HEK293 (cell line): ENCODE measurements around the gene PSORS1C1.

ENCODE experiments used
- CTCF ChIA-PET: fragments of 350-600 bp; formaldehyde crosslinking; extraction: SDS; loops from one replicate; lab custom pipeline; 2021; ENCODE audit warnings: antibody characterized with exemption; lab: Yijun Ruan, JAX
- POLR2A ChIA-PET: fragments of 300-600 bp; formaldehyde crosslinking; extraction: SDS; loops from one replicate; lab custom pipeline; 2020; ENCODE audit warnings: antibody characterized with exemption, inconsistent platforms; lab: Yijun Ruan, JAX
- H3K27ac ChIP-seq: fragments of 200-500 bp; sonication (Bioruptor generic); 2 replicates; pipeline ENCODE4 v1.5.1; 2014; ENCODE audit warnings: low read depth, low read length, control low read depth, inconsistent platforms; ENCODE audit errors: extremely low read depth
- H3K36me3 ChIP-seq, 2 experiments: fragments of 200-500 bp in 1 of 2; sonication (Bioruptor generic) in 1 of 2; 1 replicate in 1 of 2; 2 replicates in 1 of 2; pipeline ENCODE4 v1.5.1; 2014 to 2017; ENCODE audit warnings: inconsistent platforms in 2 of 2, low read length in 2 of 2; ENCODE audit not compliant: control insufficient read depth in 2 of 2, insufficient read depth in 1 of 2
- H3K4me1 ChIP-seq: fragments of 200-500 bp; sonication (Bioruptor generic); 2 replicates; pipeline ENCODE4 v1.5.1; 2014; ENCODE audit warnings: mild to moderate bottlenecking, low read length, inconsistent platforms; ENCODE audit not compliant: control insufficient read depth, insufficient read depth
- H3K4me3 ChIP-seq: 2 replicates; pipeline ENCODE4 v1.5.1; 2011; ENCODE audit warnings: low read depth, mild to moderate bottlenecking, control low read depth, low read length, moderate library complexity
- H3K9me3 ChIP-seq: fragments of 200-500 bp; sonication (Bioruptor generic); 2 replicates; pipeline ENCODE4 v1.5.1; 2014; ENCODE audit warnings: low read depth, low read length, inconsistent platforms; ENCODE audit not compliant: control insufficient read depth, insufficient read depth
- GLIS2 ChIP-seq: fragments of 450-650 bp; formaldehyde crosslinking; IDR thresholded peaks from 2 replicates; pipeline ENCODE4 v1.5.1; 2016; ENCODE audit warnings: missing biosample characterization, missing genetic modification characterization
- INSM2 ChIP-seq: fragments of 450-650 bp; formaldehyde crosslinking; IDR thresholded peaks from 2 replicates; pipeline ENCODE4 v1.5.1; 2016; ENCODE audit warnings: missing biosample characterization, missing genetic modification characterization
- KLF16 ChIP-seq: fragments of 450-650 bp; formaldehyde crosslinking; IDR thresholded peaks from 2 replicates; pipeline ENCODE4 v1.5.1; 2017; ENCODE audit warnings: missing biosample characterization, missing genetic modification characterization
- MEIS1 ChIP-seq: sonication (generic); formaldehyde crosslinking; IDR thresholded peaks from 2 replicates; pipeline ENCODE4 v1.8.1; 2022; ENCODE audit warnings: missing genetic modification reagents, mild to moderate bottlenecking, borderline replicate concordance
- PBX3 ChIP-seq: sonication (generic); formaldehyde crosslinking; IDR thresholded peaks from 2 replicates; pipeline ENCODE4 v1.8.1; 2022; ENCODE audit warnings: mild to moderate bottlenecking, moderate library complexity, missing genetic modification reagents
- SCRT1 ChIP-seq: fragments of 450-650 bp; formaldehyde crosslinking; IDR thresholded peaks from 2 replicates; pipeline ENCODE4 v1.5.1; 2016; ENCODE audit warnings: missing biosample characterization, missing genetic modification characterization, borderline replicate concordance
- SP7 ChIP-seq: fragments of 450-650 bp; formaldehyde crosslinking; IDR thresholded peaks from 2 replicates; pipeline ENCODE4 v1.5.1; 2016; ENCODE audit warnings: missing biosample characterization, missing genetic modification characterization
- ZBTB10 ChIP-seq: fragments of 450-650 bp; formaldehyde crosslinking; IDR thresholded peaks from 2 replicates; pipeline ENCODE4 v1.5.1; 2016; ENCODE audit warnings: missing biosample characterization, missing genetic modification characterization
- ZBTB26 ChIP-seq: fragments of 450-650 bp; formaldehyde crosslinking; optimal IDR thresholded peaks from 2 replicates; pipeline ENCODE3; 2016; ENCODE audit warnings: missing biosample characterization, mild to moderate bottlenecking, missing genetic modification characterization
- ZBTB48 ChIP-seq: fragments of 450-650 bp; formaldehyde crosslinking; IDR thresholded peaks from 2 replicates; pipeline ENCODE4 v1.5.1; 2016; ENCODE audit warnings: missing biosample characterization, missing genetic modification characterization
- ZNF19 ChIP-seq: fragments of 450-650 bp; formaldehyde crosslinking; IDR thresholded peaks from 2 replicates; pipeline ENCODE4; 2016; ENCODE audit warnings: missing biosample characterization, missing genetic modification characterization, low read depth
- ZNF292 ChIP-seq: fragments of 450-650 bp; formaldehyde crosslinking; IDR thresholded peaks from 2 replicates; pipeline ENCODE4 v1.5.1; 2016; ENCODE audit warnings: low read depth, missing biosample characterization, missing genetic modification characterization, borderline replicate concordance
- ZNF341 ChIP-seq: fragments of 450-650 bp; formaldehyde crosslinking; IDR thresholded peaks from 2 replicates; pipeline ENCODE4; 2016; ENCODE audit warnings: low read depth, missing biosample characterization, missing genetic modification characterization
- ZNF362 ChIP-seq: fragments of 450-650 bp; formaldehyde crosslinking; IDR thresholded peaks from 2 replicates; pipeline ENCODE4 v1.5.1; 2016; ENCODE audit warnings: missing biosample characterization, missing genetic modification characterization
- ZNF366 ChIP-seq: fragments of 450-650 bp; formaldehyde crosslinking; conservative IDR thresholded peaks from 2 replicates; pipeline ENCODE4 v1.5.1; 2016; ENCODE audit warnings: missing biosample characterization, missing genetic modification characterization
- ZNF513 ChIP-seq: fragments of 450-650 bp; IDR thresholded peaks from 2 replicates; pipeline ENCODE4 v1.5.1; 2018; ENCODE audit warnings: missing biosample characterization, missing genetic modification characterization
- ZNF514 ChIP-seq: fragments of 450-650 bp; formaldehyde crosslinking; IDR thresholded peaks from 2 replicates; pipeline ENCODE4 v1.5.1; 2016; ENCODE audit warnings: missing biosample characterization, missing genetic modification characterization
- ZNF600 ChIP-seq: fragments of 450-650 bp; formaldehyde crosslinking; IDR thresholded peaks from 2 replicates; pipeline ENCODE4 v1.5.1; 2016; ENCODE audit warnings: missing biosample characterization, missing genetic modification characterization
- ZNF660 ChIP-seq: fragments of 450-650 bp; IDR thresholded peaks from 2 replicates; pipeline ENCODE4 v1.5.1; 2018; ENCODE audit warnings: missing biosample characterization, mild to moderate bottlenecking, missing genetic modification characterization
- ZNF843 ChIP-seq: fragments of 450-650 bp; formaldehyde crosslinking; IDR thresholded peaks from 2 replicates; pipeline ENCODE4 v1.5.1; 2016; ENCODE audit warnings: missing biosample characterization, missing genetic modification characterization
- TF ChIP-seq, protein P1 (sequence below): fragments of 450-650 bp; formaldehyde crosslinking; IDR thresholded peaks from 2 replicates; pipeline ENCODE4 v1.5.1; 2016; ENCODE audit warnings: missing biosample characterization, missing genetic modification characterization
- TF ChIP-seq, protein P2 (sequence below): IDR thresholded peaks from 2 replicates; pipeline ENCODE4 v1.6.1; 2011; ENCODE audit warnings: mild to moderate bottlenecking, low read depth, low read length, borderline replicate concordance

The PSORS1C1 gene

GRCh38 chr6:31156641-31157040 is 42.0 kb downstream of the PSORS1C1 start:
- POLR2A ChIA-PET = no interaction called here
- Histone ChIP-seq H3K36me3 (peaks cover 26 to 52% of the 10 kb centered on the region in 2 experiments; a peak in 2 of 3 replicates), H3K4me1 (peaks cover 9% of the 10 kb centered on the region), H3K9me3 (no peaks in the 10 kb centered on the region), H3K4me3 (no peak overlapping the region), H3K27ac (no peak overlapping the region)
- CTCF ChIA-PET = interaction anchor here (1.0 to 2.7 kb wide), 2 partner anchors 18 to 212 kb away, joined by 3 to 12 read pairs; partner anchors contain the start of gene PSORS1C2
- TF ChIP-seq ZNF660 = no peak
- TF ChIP-seq SCRT1 (tag by site-specific recombination) = no peak
- TF ChIP-seq, protein P1, sequence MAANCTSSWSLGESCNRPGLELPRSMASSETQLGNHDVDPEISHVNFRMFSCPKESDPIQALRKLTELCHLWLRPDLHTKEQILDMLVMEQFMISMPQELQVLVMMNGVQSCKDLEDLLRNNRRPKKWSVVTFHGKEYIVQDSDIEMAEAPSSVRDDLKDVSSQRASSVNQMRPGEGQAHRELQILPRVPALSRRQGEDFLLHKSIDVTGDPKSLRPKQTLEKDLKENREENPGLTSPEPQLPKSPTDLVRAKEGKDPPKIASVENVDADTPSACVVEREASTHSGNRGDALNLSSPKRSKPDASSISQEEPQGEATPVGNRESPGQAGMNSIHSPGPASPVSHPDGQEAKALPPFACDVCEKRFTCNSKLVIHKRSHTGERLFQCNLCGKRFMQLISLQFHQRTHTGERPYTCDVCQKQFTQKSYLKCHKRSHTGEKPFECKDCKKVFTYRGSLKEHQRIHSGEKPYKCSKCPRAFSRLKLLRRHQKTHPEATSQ = no peak
- TF ChIP-seq, protein P2, sequence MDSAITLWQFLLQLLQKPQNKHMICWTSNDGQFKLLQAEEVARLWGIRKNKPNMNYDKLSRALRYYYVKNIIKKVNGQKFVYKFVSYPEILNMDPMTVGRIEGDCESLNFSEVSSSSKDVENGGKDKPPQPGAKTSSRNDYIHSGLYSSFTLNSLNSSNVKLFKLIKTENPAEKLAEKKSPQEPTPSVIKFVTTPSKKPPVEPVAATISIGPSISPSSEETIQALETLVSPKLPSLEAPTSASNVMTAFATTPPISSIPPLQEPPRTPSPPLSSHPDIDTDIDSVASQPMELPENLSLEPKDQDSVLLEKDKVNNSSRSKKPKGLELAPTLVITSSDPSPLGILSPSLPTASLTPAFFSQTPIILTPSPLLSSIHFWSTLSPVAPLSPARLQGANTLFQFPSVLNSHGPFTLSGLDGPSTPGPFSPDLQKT = no peak
- no peak for TF ChIP-seq ZNF513 (tag by site-specific recombination)
- TF ChIP-seq ZBTB26 = no peak
- TF ChIP-seq INSM2 = no peak
- no peak for TF ChIP-seq ZNF514
- no peak for TF ChIP-seq PBX3 (CRISPR knock-in tag)
- TF ChIP-seq MEIS1 (CRISPR knock-in tag) = no peak
- no peak for TF ChIP-seq ZNF292 (tag by site-specific recombination)
- TF ChIP-seq ZNF19 (tag by site-specific recombination) = no peak
- TF ChIP-seq ZNF362 = no peak

DNA sequence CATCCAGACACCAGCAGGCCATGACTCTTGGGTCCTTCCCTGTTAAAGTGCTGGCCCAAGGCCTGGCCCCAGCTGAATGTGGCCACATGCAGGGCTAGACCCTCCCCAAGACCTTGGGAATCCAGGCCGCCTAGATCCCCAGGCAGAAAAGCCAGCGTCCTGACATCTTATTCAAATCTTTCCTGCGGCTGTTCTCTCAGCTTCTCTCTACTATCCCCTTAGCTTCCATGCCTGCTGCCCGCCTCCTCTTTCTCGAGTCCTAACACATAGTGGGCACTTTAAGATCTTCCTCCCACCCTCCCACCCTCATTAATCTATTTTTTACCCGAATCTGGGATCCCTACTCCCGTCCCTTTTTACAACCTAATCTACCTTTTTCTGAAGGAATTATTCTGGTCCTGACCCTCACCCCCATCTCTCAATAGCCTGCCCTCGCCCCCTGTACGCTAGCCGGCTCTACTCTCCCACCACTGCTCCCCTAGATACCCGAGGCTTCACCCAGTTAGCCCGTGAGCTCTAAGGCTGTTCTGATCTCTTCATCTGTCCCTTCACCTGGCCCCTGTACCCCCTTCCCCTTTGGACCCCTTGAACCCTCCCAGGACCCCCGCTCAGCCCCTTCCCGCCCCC is 43.0 kb downstream of the PSORS1C1 start, which contains the start of gene CCHCR1:
TSS of gene CCHCR1 (minus strand) at position 290 of the 627 bp plus-strand sequence. CDS start at position 88, 202 bp downstream.
- H3K27ac ChIP-seq = peak within 1 kb of the TSS; percentile 70
- CTCF ChIA-PET = interaction anchor here (1.0 to 1.4 kb wide), 5 partner anchors 12 to 39 kb away, joined by 3 to 5 read pairs (median 4); no protein-coding TSS in a partner anchor
- POLR2A ChIA-PET = interaction anchor here (1.0 to 1.6 kb wide), 7 partner anchors 12 to 209 kb away, joined by 3 to 7 read pairs (median 4); partner anchors contain the start of gene HLA-B
- TF ChIP-seq SP7 (tag by site-specific recombination) (0 out of 2 replicates have a peak, but pooled peaks have one; percentile 4), ZNF341 (tag by site-specific recombination) (peak; percentile 49), ZNF366 (tag by site-specific recombination) (no peak), ZBTB10 (tag by site-specific recombination) (peak; percentile 53; the same call in 1 of the 2 replicates), ZBTB48 (tag by site-specific recombination) (peak; percentile 96), ZNF843 (tag by site-specific recombination) (0 out of 2 replicates have a peak, but pooled peaks have one; percentile 23), KLF16 (peak; percentile 32; the same call in 1 of the 2 replicates), GLIS2 (peak; percentile 95), ZNF600 (tag by site-specific recombination) (peak; percentile 69)

More for the DNA sequence above, 43.0 kb downstream of the PSORS1C1 start, which contains the start of gene CCHCR1:
- H3K4me3 ChIP-seq = peak within 1 kb of the TSS; percentile 68
- H3K4me1 ChIP-seq = peaks cover 9% of the 10 kb centered on the region
- no peaks in the 10 kb centered on the region for H3K9me3 ChIP-seq
- H3K36me3 ChIP-seq = peaks cover 29 to 62% of the 10 kb centered on the region in 2 experiments
